ENCODE results near the gene TNNC2. TPM values are rescaled to one million over a fixed set of nuclear protein-coding genes. Genes with fewer than 3 reads are reported as not detected.

The TNNC2 gene
- total and polyA plus RNA-seq, 2 experiments from 2014 or later = 0.59 to 32.5 TPM

Small RNAs within 50 kb of the gene (small RNA-seq; reads per million reads assigned to genes)
- gene RNU6ATAC38P (ENCODE audit: low replicate concordance) = 0.07 reads per million

Other genes with a start within 250 kb of the TNNC2 start
- gene WFDC8, start 248.0 kb downstream of the TNNC2 start, total RNA-seq (2014; rRNA removed; shearing (Covaris generic)) = not detected in 2 replicates
- gene WFDC8, start 248.0 kb downstream of the TNNC2 start, polyA plus RNA-seq (2016; fragmentation: Nextera tagmentation; extraction: Ambion mirVana) = 0.23 TPM in 1 of 2 replicates, not detected in the other
- not detected in 2 replicates for gene WFDC10A, start 197.6 kb downstream of the TNNC2 start, total RNA-seq (2014; rRNA removed; shearing (Covaris generic))
- gene WFDC10A, start 197.6 kb downstream of the TNNC2 start, polyA plus RNA-seq (2016; fragmentation: Nextera tagmentation; extraction: Ambion mirVana) = 0.43 TPM in 1 of 2 replicates, not detected in the other
- not detected in 2 replicates for gene WFDC9, start 196.0 kb downstream of the TNNC2 start, total RNA-seq (2014; rRNA removed; shearing (Covaris generic))
- not detected in 2 replicates for gene WFDC9, start 196.0 kb downstream of the TNNC2 start, polyA plus RNA-seq (2016; fragmentation: Nextera tagmentation; extraction: Ambion mirVana)
- not detected in 2 replicates for gene WFDC11, start 157.1 kb downstream of the TNNC2 start, total RNA-seq (2014; rRNA removed; shearing (Covaris generic))
- gene WFDC11, start 157.1 kb downstream of the TNNC2 start, polyA plus RNA-seq (2016; fragmentation: Nextera tagmentation; extraction: Ambion mirVana) = 0.87 TPM in 1 of 2 replicates, not detected in the other
- gene WFDC13, start 125.3 kb downstream of the TNNC2 start, total RNA-seq (2014; rRNA removed; shearing (Covaris generic)) = not detected in 2 replicates
- not detected in 2 replicates for gene WFDC13, start 125.3 kb downstream of the TNNC2 start, polyA plus RNA-seq (2016; fragmentation: Nextera tagmentation; extraction: Ambion mirVana)
- not detected in 2 replicates for gene WFDC10B, start 122.3 kb downstream of the TNNC2 start, total RNA-seq (2014; rRNA removed; shearing (Covaris generic))
- 0.50 and 1.0 TPM in 2 replicates for gene WFDC10B, start 122.3 kb downstream of the TNNC2 start, polyA plus RNA-seq (2016; fragmentation: Nextera tagmentation; extraction: Ambion mirVana)
- not detected in 2 replicates for gene SPINT4, start 105.0 kb downstream of the TNNC2 start, total RNA-seq (2014; rRNA removed; shearing (Covaris generic))
- not detected in 2 replicates for gene SPINT4, start 105.0 kb downstream of the TNNC2 start, polyA plus RNA-seq (2016; fragmentation: Nextera tagmentation; extraction: Ambion mirVana)
- 0.73 TPM in 1 of 2 replicates, not detected in the other for gene WFDC3, start 35.4 kb downstream of the TNNC2 start, total RNA-seq (2014; rRNA removed; shearing (Covaris generic))
- 0.36 TPM in 1 of 2 replicates, not detected in the other for gene WFDC3, start 35.4 kb downstream of the TNNC2 start, polyA plus RNA-seq (2016; fragmentation: Nextera tagmentation; extraction: Ambion mirVana)
- gene DNTTIP1, start 35.4 kb downstream of the TNNC2 start, total RNA-seq (2014; rRNA removed; shearing (Covaris generic)) = 21.4 and 31.6 TPM in 2 replicates
- 50.3 TPM in 2 replicates for gene DNTTIP1, start 35.4 kb downstream of the TNNC2 start, polyA plus RNA-seq (2016; fragmentation: Nextera tagmentation; extraction: Ambion mirVana)
- gene UBE2C, start 14.7 kb downstream of the TNNC2 start, total RNA-seq (2014; rRNA removed; shearing (Covaris generic)) = 198 and 247 TPM in 2 replicates
- gene UBE2C, start 14.7 kb downstream of the TNNC2 start, polyA plus RNA-seq (2016; fragmentation: Nextera tagmentation; extraction: Ambion mirVana) = 698 and 742 TPM in 2 replicates
- gene SNX21, start 6.5 kb upstream of the TNNC2 start, total RNA-seq (2014; rRNA removed; shearing (Covaris generic)) = 26.7 and 31.5 TPM in 2 replicates
- 13.3 and 15.5 TPM in 2 replicates for gene SNX21, start 6.5 kb upstream of the TNNC2 start, polyA plus RNA-seq (2016; fragmentation: Nextera tagmentation; extraction: Ambion mirVana)
- gene ACOT8, start 30.1 kb upstream of the TNNC2 start, total RNA-seq (2014; rRNA removed; shearing (Covaris generic)) = 55.6 and 75.2 TPM in 2 replicates
- 42.0 and 43.1 TPM in 2 replicates for gene ACOT8, start 30.1 kb upstream of the TNNC2 start, polyA plus RNA-seq (2016; fragmentation: Nextera tagmentation; extraction: Ambion mirVana)
- gene ZSWIM3, start 30.3 kb upstream of the TNNC2 start, total RNA-seq (2014; rRNA removed; shearing (Covaris generic)) = 7.5 and 8.2 TPM in 2 replicates
- 2.0 and 3.0 TPM in 2 replicates for gene ZSWIM3, start 30.3 kb upstream of the TNNC2 start, polyA plus RNA-seq (2016; fragmentation: Nextera tagmentation; extraction: Ambion mirVana)
- 16.2 and 17.6 TPM in 2 replicates for gene ZSWIM1, start 53.9 kb upstream of the TNNC2 start, total RNA-seq (2014; rRNA removed; shearing (Covaris generic))
- 11.5 and 12.7 TPM in 2 replicates for gene ZSWIM1, start 53.9 kb upstream of the TNNC2 start, polyA plus RNA-seq (2016; fragmentation: Nextera tagmentation; extraction: Ambion mirVana)
- 1.0 and 7.5 TPM in 2 replicates for gene SPATA25, start 60.3 kb upstream of the TNNC2 start, total RNA-seq (2014; rRNA removed; shearing (Covaris generic))
- 0.50 TPM in 1 of 2 replicates, not detected in the other for gene SPATA25, start 60.3 kb upstream of the TNNC2 start, polyA plus RNA-seq (2016; fragmentation: Nextera tagmentation; extraction: Ambion mirVana)
- gene NEURL2, start 63.9 kb upstream of the TNNC2 start, total RNA-seq (2014; rRNA removed; shearing (Covaris generic)) = 7.6 and 10.9 TPM in 2 replicates
- gene NEURL2, start 63.9 kb upstream of the TNNC2 start, polyA plus RNA-seq (2016; fragmentation: Nextera tagmentation; extraction: Ambion mirVana) = 4.5 and 4.6 TPM in 2 replicates
- 31.4 and 39.9 TPM in 2 replicates for gene CTSA, start 64.0 kb upstream of the TNNC2 start, total RNA-seq (2014; rRNA removed; shearing (Covaris generic))
- gene CTSA, start 64.0 kb upstream of the TNNC2 start, polyA plus RNA-seq (2016; fragmentation: Nextera tagmentation; extraction: Ambion mirVana) = 52.8 and 63.9 TPM in 2 replicates
- gene PLTP, start 84.8 kb upstream of the TNNC2 start, total RNA-seq (2014; rRNA removed; shearing (Covaris generic)) = 141 and 160 TPM in 2 replicates
- gene PLTP, start 84.8 kb upstream of the TNNC2 start, polyA plus RNA-seq (2016; fragmentation: Nextera tagmentation; extraction: Ambion mirVana) = 107 and 108 TPM in 2 replicates
- 26.1 and 27.0 TPM in 2 replicates for gene PCIF1, start 107.4 kb upstream of the TNNC2 start, total RNA-seq (2014; rRNA removed; shearing (Covaris generic))
- gene PCIF1, start 107.4 kb upstream of the TNNC2 start, polyA plus RNA-seq (2016; fragmentation: Nextera tagmentation; extraction: Ambion mirVana) = 28.3 and 37.0 TPM in 2 replicates
- gene ZNF335, start 144.9 kb upstream of the TNNC2 start, total RNA-seq (2014; rRNA removed; shearing (Covaris generic)) = 18.6 and 24.2 TPM in 2 replicates
- 5.7 and 7.4 TPM in 2 replicates for gene ZNF335, start 144.9 kb upstream of the TNNC2 start, polyA plus RNA-seq (2016; fragmentation: Nextera tagmentation; extraction: Ambion mirVana)
- 5.4 and 5.8 TPM in 2 replicates for gene MMP9, start 181.6 kb upstream of the TNNC2 start, total RNA-seq (2014; rRNA removed; shearing (Covaris generic))
- gene MMP9, start 181.6 kb upstream of the TNNC2 start, polyA plus RNA-seq (2016; fragmentation: Nextera tagmentation; extraction: Ambion mirVana) = 4.1 and 4.3 TPM in 2 replicates
- 0.35 and 3.5 TPM in 2 replicates for gene SLC12A5, start 201.9 kb upstream of the TNNC2 start, total RNA-seq (2014; rRNA removed; shearing (Covaris generic))
- gene SLC12A5, start 201.9 kb upstream of the TNNC2 start, polyA plus RNA-seq (2016; fragmentation: Nextera tagmentation; extraction: Ambion mirVana) = 8.4 and 9.8 TPM in 2 replicates

Data from GM23338 (cell line).